ENCODE measurements around the gene SOX10. TPM values are rescaled to one million over a fixed set of nuclear protein-coding genes. Genes with fewer than 3 reads are reported as not detected.

Gene SOX10
- total RNA-seq, 1 donor from 2014 or later = 5.9 TPM

GRCh38 chr22:37940698-37941376 is 43.5 kb downstream of the SOX10 start:
- TF ChIP-seq CTCF (conservative IDR thresholded peaks at IDR 0.05) = no peak

GRCh38 chr22:37933711-37934376 is 50.5 kb downstream of the SOX10 start:
- H3K36me3 Mint-ChIP-seq = peaks cover 4% of the 10 kb centered on the region
- H3K27ac Mint-ChIP-seq = peak overlapping the region; percentile 78
- TF ChIP-seq CTCF (conservative IDR thresholded peaks at IDR 0.05) = peak; percentile 94
- H3K4me3 Mint-ChIP-seq = no peak overlapping the region
- peak; percentile 87 for DNase-seq (ENCODE audit: extremely low spot score, unreplicated experiment)
- H3K27me3 Mint-ChIP-seq = no peaks in the 10 kb centered on the region
- peaks cover 18% of the 10 kb centered on the region for H3K4me1 Mint-ChIP-seq (ENCODE audit: unreplicated experiment)
- no peaks in the 10 kb centered on the region for H3K9me3 Mint-ChIP-seq

More at GRCh38 chr22:37940698-37941376, 43.5 kb downstream of the SOX10 start:
- no peaks in the 10 kb centered on the region for H3K27me3 Mint-ChIP-seq
- no peaks in the 10 kb centered on the region for H3K9me3 Mint-ChIP-seq
- H3K4me3 Mint-ChIP-seq = no peak overlapping the region
- no peak overlapping the region for H3K27ac Mint-ChIP-seq
- H3K36me3 Mint-ChIP-seq = peaks cover 12% of the 10 kb centered on the region
- no peaks in the 10 kb centered on the region for H3K4me1 Mint-ChIP-seq (ENCODE audit: unreplicated experiment)
- no peak for DNase-seq (ENCODE audit: extremely low spot score, unreplicated experiment)

GRCh38 chr22:37932821-37933578 is 51.4 kb downstream of the SOX10 start:
- no peak for TF ChIP-seq CTCF (conservative IDR thresholded peaks at IDR 0.05)
- H3K36me3 Mint-ChIP-seq = peaks cover 8% of the 10 kb centered on the region
- H3K4me1 Mint-ChIP-seq (ENCODE audit: unreplicated experiment) = peaks cover 18% of the 10 kb centered on the region
- H3K4me3 Mint-ChIP-seq = no peak overlapping the region
- DNase-seq (ENCODE audit: extremely low spot score, unreplicated experiment) = no peak
- no peaks in the 10 kb centered on the region for H3K27me3 Mint-ChIP-seq
- H3K9me3 Mint-ChIP-seq = no peaks in the 10 kb centered on the region
- H3K27ac Mint-ChIP-seq = peak overlapping the region; percentile 78

GRCh38 chr22:37932401-37932800 is 52.0 kb downstream of the SOX10 start:
- H3K27me3 Mint-ChIP-seq = no peaks in the 10 kb centered on the region
- no peak overlapping the region for H3K4me3 Mint-ChIP-seq
- TF ChIP-seq CTCF (conservative IDR thresholded peaks at IDR 0.05) = no peak
- H3K27ac Mint-ChIP-seq = no peak overlapping the region
- H3K4me1 Mint-ChIP-seq (ENCODE audit: unreplicated experiment) = peaks cover 18% of the 10 kb centered on the region
- peaks cover 4% of the 10 kb centered on the region for H3K36me3 Mint-ChIP-seq
- no peaks in the 10 kb centered on the region for H3K9me3 Mint-ChIP-seq
- no peak for DNase-seq (ENCODE audit: extremely low spot score, unreplicated experiment)

- H3K9me3 Mint-ChIP-seq = no peaks in the 10 kb centered on the region
- peaks cover 18% of the 10 kb centered on the region for H3K4me1 Mint-ChIP-seq (ENCODE audit: unreplicated experiment)
- H3K27me3 Mint-ChIP-seq = no peaks in the 10 kb centered on the region
- DNase-seq (ENCODE audit: extremely low spot score, unreplicated experiment) = no peak
- no peak for TF ChIP-seq CTCF (conservative IDR thresholded peaks at IDR 0.05)
- H3K27ac Mint-ChIP-seq = no peak overlapping the region
- H3K36me3 Mint-ChIP-seq = peaks cover 4% of the 10 kb centered on the region
- no peak overlapping the region for H3K4me3 Mint-ChIP-seq
Observed at GRCh38 chr22:37931893-37932389, 52.4 kb downstream of the SOX10 start.
